HFFc6 (cell line): ENCODE results near the gene ACBD3. TPM values are rescaled to one million over a fixed set of nuclear protein-coding genes. Genes with fewer than 3 reads are reported as not detected.

ENCODE experiments used
- DNase-seq: peaks from one replicate; pipeline ENCODE4 v3.0.0-alpha.2; 2018
- H3K27ac Mint-ChIP-seq: 2 replicates; pipeline ENCODE4 v1.8.0; 2020; ENCODE audit warnings: mild to moderate bottlenecking, mixed read lengths
- H3K27me3 Mint-ChIP-seq: 2 replicates; pipeline ENCODE4 v1.8.0; 2021; ENCODE audit warnings: mild to moderate bottlenecking, moderate library complexity, mixed read lengths; ENCODE audit not compliant: insufficient read depth
- H3K36me3 Mint-ChIP-seq: 2 replicates; pipeline ENCODE4 v1.8.0; 2021; ENCODE audit warnings: low read depth, mixed read lengths
- H3K4me1 Mint-ChIP-seq: 2 replicates; pipeline ENCODE4 v1.8.0; 2020; ENCODE audit warnings: low read depth, mixed read lengths
- H3K4me3 Mint-ChIP-seq: 2 replicates; pipeline ENCODE4 v1.8.0; 2020; ENCODE audit warnings: mild to moderate bottlenecking, moderate library complexity, mixed read lengths
- H3K9me3 Mint-ChIP-seq: 2 replicates; pipeline ENCODE4 v1.8.0; 2020; ENCODE audit warnings: mild to moderate bottlenecking, mixed read lengths
- CTCF ChIP-seq: fragments of 200-600 bp; sonication (generic); IDR thresholded peaks from 2 replicates; pipeline ENCODE4 v1.5.0; 2021; ENCODE audit warnings: antibody characterized with exemption, mild to moderate bottlenecking
- total RNA-seq, 6 experiments: library from RNA; stranded (reverse); fragmentation: NEBNext Ultra II Directional; extraction: Animal tissue kit (Norgen Biotek cat#: 25700); gene quantifications; 2 replicates in 1 of 6; 3 replicates in 5 of 6; pipeline ENCODE4 v1.2.3, GENCODE V29; 2021

Gene ACBD3
- total RNA-seq, 6 experiments from 2014 or later = 63.9 to 72.8 (median 70.5) TPM

- DNase-seq = no peak
- H3K4me1 Mint-ChIP-seq = peaks cover 34% of the 10 kb centered on the region
- no peaks in the 10 kb centered on the region for H3K9me3 Mint-ChIP-seq
These were observed 78.8 kb downstream of the ACBD3 start for GRCh38 chr1:226107471-226108460.

GRCh38 chr1:226104671-226105121 is 81.8 kb downstream of the ACBD3 start:
- no peaks in the 10 kb centered on the region for H3K36me3 Mint-ChIP-seq

More at GRCh38 chr1:226107471-226108460, 78.8 kb downstream of the ACBD3 start:
- no peak overlapping the region for H3K27ac Mint-ChIP-seq
- no peaks in the 10 kb centered on the region for H3K27me3 Mint-ChIP-seq
- no peak for TF ChIP-seq CTCF
- no peak overlapping the region for H3K4me3 Mint-ChIP-seq
- H3K36me3 Mint-ChIP-seq = no peaks in the 10 kb centered on the region

GRCh38 chr1:226100436-226101391 is 85.8 kb downstream of the ACBD3 start:
- H3K9me3 Mint-ChIP-seq = no peaks in the 10 kb centered on the region
- H3K27me3 Mint-ChIP-seq = peaks cover 19% of the 10 kb centered on the region
- TF ChIP-seq CTCF = no peak
- DNase-seq = no peak
- no peaks in the 10 kb centered on the region for H3K36me3 Mint-ChIP-seq
- H3K4me1 Mint-ChIP-seq = peaks cover 36% of the 10 kb centered on the region
- H3K27ac Mint-ChIP-seq = no peak overlapping the region
- peak overlapping the region; percentile 74 for H3K4me3 Mint-ChIP-seq

More at GRCh38 chr1:226104671-226105121, 81.8 kb downstream of the ACBD3 start:
- H3K27ac Mint-ChIP-seq = no peak overlapping the region; the same call in 1 of the 2 replicates
- DNase-seq = peak; percentile 38
- H3K4me1 Mint-ChIP-seq = peaks cover 36% of the 10 kb centered on the region
- H3K4me3 Mint-ChIP-seq = no peak overlapping the region
- H3K9me3 Mint-ChIP-seq = no peaks in the 10 kb centered on the region
- no peak for TF ChIP-seq CTCF
- peaks cover under 1% of the 10 kb centered on the region for H3K27me3 Mint-ChIP-seq

GRCh38 chr1:226098870-226099835 is 87.4 kb downstream of the ACBD3 start:
- peaks cover 24% of the 10 kb centered on the region for H3K4me1 Mint-ChIP-seq
- no peak for DNase-seq

More at GRCh38 chr1:226098870-226099835, 87.4 kb downstream of the ACBD3 start:
- Mint-ChIP-seq H3K4me3 (no peak overlapping the region), H3K9me3 (no peaks in the 10 kb centered on the region), H3K27ac (no peak overlapping the region), H3K36me3 (no peaks in the 10 kb centered on the region), H3K27me3 (peaks cover 23% of the 10 kb centered on the region)
- TF ChIP-seq CTCF = no peak
